SK-N-SH treated with all-trans-retinoic acid at 6 μM for 48 hours (cell line): ENCODE measurements around the gene KLHL35.

Source experiments
- ATAC-seq: fragments of 200-7000 bp; cut with Tn5 transposase; 3 replicates; pipeline ENCODE4 v1.9.1; 2020; ENCODE audit warnings: mild to moderate bottlenecking, moderate library complexity
- BACH2 ChIP-seq: fragments of 250-450 bp; sonication (Bioruptor Pico); IDR thresholded peaks from 2 replicates; pipeline ENCODE4 v1.9.0; 2021; ENCODE audit warnings: mild to moderate bottlenecking, borderline replicate concordance
- CREB5 ChIP-seq: fragments of 250-450 bp; sonication (Bioruptor Pico); IDR thresholded peaks from 2 replicates; pipeline ENCODE4 v1.5.1; 2020; ENCODE audit warnings: low read depth, mild to moderate bottlenecking, moderate library complexity
- CSDC2 ChIP-seq: fragments of 250-450 bp; sonication (Bioruptor Pico); IDR thresholded peaks from 2 replicates; pipeline ENCODE4 v1.5.0; 2020; ENCODE audit warnings: mild to moderate bottlenecking, moderate library complexity
- CSRNP3 ChIP-seq: fragments of 250-450 bp; sonication (Bioruptor Pico); IDR thresholded peaks from 2 replicates; pipeline ENCODE4 v1.5.1; 2021; ENCODE audit warnings: mild to moderate bottlenecking, moderate library complexity
- ESRRG ChIP-seq: fragments of 250-450 bp; sonication (Bioruptor Pico); IDR thresholded peaks from 2 replicates; pipeline ENCODE4 v1.6.1; 2021; ENCODE audit warnings: mild to moderate bottlenecking
- GLIS3 ChIP-seq: fragments of 250-450 bp; sonication (Bioruptor Pico); IDR thresholded peaks from 2 replicates; pipeline ENCODE4 v1.5.0; 2020; ENCODE audit warnings: mild to moderate bottlenecking, moderate library complexity
- ISL1 ChIP-seq: fragments of 250-450 bp; sonication (Bioruptor Pico); IDR thresholded peaks from 2 replicates; pipeline ENCODE4 v2.1.2; 2022; ENCODE audit warnings: mild to moderate bottlenecking, moderate library complexity
- OSR1 ChIP-seq: fragments of 250-450 bp; sonication (Bioruptor Pico); IDR thresholded peaks from 2 replicates; pipeline ENCODE4 v1.8.0; 2022; ENCODE audit warnings: moderate library complexity, mild to moderate bottlenecking, inconsistent platforms
- PATZ1 ChIP-seq: fragments of 250-450 bp; sonication (Bioruptor Pico); IDR thresholded peaks from 2 replicates; pipeline ENCODE4 v1.8.0; 2020; ENCODE audit warnings: mild to moderate bottlenecking, moderate library complexity, borderline replicate concordance
- POU6F1 ChIP-seq: fragments of 250-450 bp; sonication (Bioruptor Pico); IDR thresholded peaks from 2 replicates; pipeline ENCODE4 v1.8.0; 2021; ENCODE audit warnings: low read depth, mild to moderate bottlenecking, moderate library complexity, borderline replicate concordance
- PPARA ChIP-seq: fragments of 250-450 bp; sonication (Bioruptor Pico); IDR thresholded peaks from 2 replicates; pipeline ENCODE4 v1.5.0; 2020; ENCODE audit warnings: mild to moderate bottlenecking, borderline replicate concordance
- RARB ChIP-seq: fragments of 250-450 bp; sonication (Bioruptor Pico); IDR thresholded peaks from 2 replicates; pipeline ENCODE4 v1.8.0; 2021; ENCODE audit warnings: mild to moderate bottlenecking, moderate library complexity
- SNAI2 ChIP-seq: fragments of 250-450 bp; sonication (Bioruptor Pico); IDR thresholded peaks from 2 replicates; pipeline ENCODE4 v1.5.0; 2020; ENCODE audit warnings: mild to moderate bottlenecking, moderate library complexity
- TCF4 ChIP-seq: fragments of 250-450 bp; sonication (Bioruptor Pico); IDR thresholded peaks from 2 replicates; pipeline ENCODE4 v1.8.0; 2021; ENCODE audit warnings: mild to moderate bottlenecking, moderate library complexity, borderline replicate concordance
- TOX ChIP-seq: fragments of 250-450 bp; sonication (Bioruptor Pico); IDR thresholded peaks from 2 replicates; pipeline ENCODE4 v1.8.0; 2021; ENCODE audit warnings: mild to moderate bottlenecking, moderate library complexity, borderline replicate concordance
- TSHZ2 ChIP-seq: fragments of 250-450 bp; sonication (Bioruptor Pico); IDR thresholded peaks from 2 replicates; pipeline ENCODE4 v1.5.0; 2020; ENCODE audit warnings: mild to moderate bottlenecking, moderate library complexity
- ZC3H10 ChIP-seq: fragments of 250-450 bp; sonication (Bioruptor Pico); IDR thresholded peaks from 2 replicates; pipeline ENCODE4 v1.5.1; 2021; ENCODE audit warnings: mild to moderate bottlenecking, moderate library complexity
- ZFP3 ChIP-seq: fragments of 250-450 bp; sonication (Bioruptor Pico); IDR thresholded peaks from 2 replicates; pipeline ENCODE4 v1.5.0; 2020; ENCODE audit warnings: mild to moderate bottlenecking, moderate library complexity
- ZFP30 ChIP-seq: fragments of 450-650 bp; formaldehyde crosslinking; IDR thresholded peaks from 2 replicates; pipeline ENCODE4 v1.5.0; 2022; ENCODE audit warnings: mild to moderate bottlenecking, moderate library complexity
- ZNF565 ChIP-seq: fragments of 450-650 bp; formaldehyde crosslinking; conservative IDR thresholded peaks from 2 replicates; pipeline ENCODE4 v1.5.0; 2020; ENCODE audit warnings: low read depth, mild to moderate bottlenecking, moderate library complexity
- ZNF70 ChIP-seq: fragments of 450-650 bp; formaldehyde crosslinking; IDR thresholded peaks from 2 replicates; pipeline ENCODE4 v1.5.0; 2020; ENCODE audit warnings: mild to moderate bottlenecking, moderate library complexity
- ZNF8 ChIP-seq: fragments of 450-650 bp; formaldehyde crosslinking; IDR thresholded peaks from 2 replicates; pipeline ENCODE4 v1.5.0; 2020; ENCODE audit warnings: mild to moderate bottlenecking, moderate library complexity

Gene KLHL35

GRCh38 chr11:75461151-75461550 is 28.1 kb upstream of the KLHL35 start (continued):
- TF ChIP-seq TSHZ2 (CRISPR knock-in tag) (no peak), CSDC2 (CRISPR knock-in tag) (no peak), ZFP30 (CRISPR knock-in tag) (no peak), ESRRG (CRISPR knock-in tag) (no peak)

GRCh38 chr11:75456596-75457183 is 23.7 kb upstream of the KLHL35 start:
- no peak for TF ChIP-seq ZNF70 (CRISPR knock-in tag)

GRCh38 chr11:75454987-75455386 is 22.0 kb upstream of the KLHL35 start:
- ATAC-seq: no peak
- TF ChIP-seq ISL1 (CRISPR knock-in tag) (no peak), TOX (CRISPR knock-in tag) (no peak), ZFP3 (CRISPR knock-in tag) (no peak), ZC3H10 (no peak), TSHZ2 (CRISPR knock-in tag) (no peak), SNAI2 (CRISPR knock-in tag) (no peak), PPARA (CRISPR knock-in tag) (no peak), CSRNP3 (CRISPR knock-in tag) (no peak), ZNF565 (CRISPR knock-in tag) (no peak), RARB (CRISPR knock-in tag) (no peak), TCF4 (CRISPR knock-in tag) (no peak), CSDC2 (CRISPR knock-in tag) (no peak), GLIS3 (CRISPR knock-in tag) (no peak), OSR1 (CRISPR knock-in tag) (no peak), ZFP30 (CRISPR knock-in tag) (no peak), PATZ1 (CRISPR knock-in tag) (no peak), BACH2 (CRISPR knock-in tag) (no peak), ZNF8 (CRISPR knock-in tag) (no peak), POU6F1 (CRISPR knock-in tag) (no peak), CREB5 (no peak)

More at GRCh38 chr11:75456596-75457183, 23.7 kb upstream of the KLHL35 start:
- ATAC-seq: no peak
